Ureter (tissue), 1 donor: Measurements from ENCODE around the gene BMPER. TPM values are rescaled to one million over a fixed set of nuclear protein-coding genes. Genes with fewer than 3 reads are reported as not detected.
A peak's percentile ranks its signal among the peaks of the same experiment; 100 is the strongest.

Source experiments
- DNase-seq: peaks from one replicate; pipeline ENCODE4 v3.0.0-alpha.2; 2020; ENCODE audit warnings: low spot score
- total RNA-seq: library from RNA; stranded (reverse); gene quantifications from one replicate; pipeline ENCODE4 v1.2.4, GENCODE V29; 2023
- donor health status: DM: yes; HTN: yes; CAD: no.

Gene BMPER
- total RNA-seq, 1 donor from 2014 or later: 6.8 TPM

GRCh38 chr7:33922820-33923219 lies 17.5 kb downstream of the BMPER start:
- no peak for DNase-seq

GRCh38 chr7:33923440-33924229 lies 18.3 kb downstream of the BMPER start:
- DNase-seq: no peak

GRCh38 chr7:33926535-33926934 lies 21.2 kb downstream of the BMPER start:
- no peak for DNase-seq

- no peak for DNase-seq
Observed at GRCh38 chr7:33928986-33929385, 23.6 kb downstream of the BMPER start.

GRCh38 chr7:33932221-33932620 lies 26.9 kb downstream of the BMPER start:
- DNase-seq: no peak

GRCh38 chr7:33932832-33933468 lies 27.6 kb downstream of the BMPER start:
- DNase-seq: peak; percentile 89

- DNase-seq: no peak
Observed at GRCh38 chr7:33933611-33934281, 28.4 kb downstream of the BMPER start.

GRCh38 chr7:33934391-33934790 lies 29.1 kb downstream of the BMPER start:
- no peak for DNase-seq

GRCh38 chr7:33936503-33936902 lies 31.2 kb downstream of the BMPER start:
- DNase-seq: no peak

GRCh38 chr7:33937871-33938270 lies 32.5 kb downstream of the BMPER start:
- no peak for DNase-seq

- DNase-seq: no peak
Observed at GRCh38 chr7:33939121-33939520, 33.8 kb downstream of the BMPER start.

GRCh38 chr7:33940503-33940902 lies 35.2 kb downstream of the BMPER start:
- no peak for DNase-seq

GRCh38 chr7:33941418-33941817 lies 36.1 kb downstream of the BMPER start:
- DNase-seq: no peak

- no peak for DNase-seq
Observed at GRCh38 chr7:33946094-33946699, 40.9 kb downstream of the BMPER start.

- no peak for DNase-seq
Observed at GRCh38 chr7:33950047-33950714, 44.8 kb downstream of the BMPER start.

- no peak for DNase-seq
Observed at GRCh38 chr7:33952824-33953223, 47.5 kb downstream of the BMPER start.

- no peak for DNase-seq
Observed at GRCh38 chr7:33958104-33958503, 52.8 kb downstream of the BMPER start.

GRCh38 chr7:33959676-33960075 lies 54.3 kb downstream of the BMPER start:
- no peak for DNase-seq

- no peak for DNase-seq
Observed at GRCh38 chr7:33961948-33962347, 56.6 kb downstream of the BMPER start.

- no peak for DNase-seq
Observed at GRCh38 chr7:33964417-33965182, 59.3 kb downstream of the BMPER start.

- no peak for DNase-seq
Observed at GRCh38 chr7:33965183-33965744, 59.9 kb downstream of the BMPER start.
